Gastrocnemius medialis (tissue), 4 donors: ENCODE results near the gene GPC6.

Experiments
- POLR2A ChIP-seq, 2 donors: fragments of 450-650 bp; IDR thresholded peaks; one replicate each; pipeline ENCODE4 v1.6.1; 2017; ENCODE audit warnings: antibody characterized with exemption in 2 of 2, mild to moderate bottlenecking in 2 of 2, moderate library complexity in 2 of 2
- TF ChIP-seq, protein P1 (sequence below), 5 experiments: fragments of 450-650 bp in 3 of 5; fragments of 200-600 bp in 2 of 5; sonication (generic) in 2 of 5; IDR thresholded peaks in 4 of 5; conservative IDR thresholded peaks in 1 of 5; 1 replicate in 4 of 5; 2 replicates in 1 of 5; pipeline ENCODE4 v1.5.1; 2016 to 2019; ENCODE audit warnings: antibody characterized with exemption in 5 of 5, mild to moderate bottlenecking in 3 of 5, moderate library complexity in 3 of 5

GRCh38 chr13:93723316-93723715 lies 496.7 kb downstream of the GPC6 start:
- TF ChIP-seq, protein P1, sequence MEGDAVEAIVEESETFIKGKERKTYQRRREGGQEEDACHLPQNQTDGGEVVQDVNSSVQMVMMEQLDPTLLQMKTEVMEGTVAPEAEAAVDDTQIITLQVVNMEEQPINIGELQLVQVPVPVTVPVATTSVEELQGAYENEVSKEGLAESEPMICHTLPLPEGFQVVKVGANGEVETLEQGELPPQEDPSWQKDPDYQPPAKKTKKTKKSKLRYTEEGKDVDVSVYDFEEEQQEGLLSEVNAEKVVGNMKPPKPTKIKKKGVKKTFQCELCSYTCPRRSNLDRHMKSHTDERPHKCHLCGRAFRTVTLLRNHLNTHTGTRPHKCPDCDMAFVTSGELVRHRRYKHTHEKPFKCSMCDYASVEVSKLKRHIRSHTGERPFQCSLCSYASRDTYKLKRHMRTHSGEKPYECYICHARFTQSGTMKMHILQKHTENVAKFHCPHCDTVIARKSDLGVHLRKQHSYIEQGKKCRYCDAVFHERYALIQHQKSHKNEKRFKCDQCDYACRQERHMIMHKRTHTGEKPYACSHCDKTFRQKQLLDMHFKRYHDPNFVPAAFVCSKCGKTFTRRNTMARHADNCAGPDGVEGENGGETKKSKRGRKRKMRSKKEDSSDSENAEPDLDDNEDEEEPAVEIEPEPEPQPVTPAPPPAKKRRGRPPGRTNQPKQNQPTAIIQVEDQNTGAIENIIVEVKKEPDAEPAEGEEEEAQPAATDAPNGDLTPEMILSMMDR (IDR thresholded peaks at IDR 0.05 in 4 of 5, conservative IDR thresholded peaks at IDR 0.05 in 1 of 5), result no peak
- TF ChIP-seq POLR2A (IDR thresholded peaks at IDR 0.05), result no peak
